OCI-LY7 (cell line): Measurements from ENCODE around the gene GAL. TPM values are rescaled to one million over a fixed set of nuclear protein-coding genes. Genes with fewer than 3 reads are reported as not detected.

Experiments
- BruUV-seq: library from RNA; stranded (reverse); fragments of 400-500 nt; replicated peaks from 2 replicates; lab custom pipeline; 2021; lab: Mats Ljungman, UMichigan
- CTCF ChIA-PET: fragments of 300-600 bp; sonication (Branson Sonifier 250); formaldehyde crosslinking; loops from one replicate; lab custom pipeline; 2022; ENCODE audit warnings: antibody characterized with exemption; ENCODE audit not compliant: unreplicated experiment; lab: Charles Lee
- POLR2A ChIA-PET: fragments of 300-600 bp; sonication (Branson Sonifier 250); formaldehyde crosslinking; loops from one replicate; lab custom pipeline; 2022; ENCODE audit warnings: antibody characterized with exemption; lab: Charles Lee
- DNase-seq: peaks from one replicate; pipeline ENCODE4 v3.0.0-alpha.2; 2015; ENCODE audit warnings: low spot score
- H2AFZ ChIP-seq: fragments of 200-600 bp; sonication (generic), shearing (Covaris generic); 2 replicates; pipeline ENCODE4 v1.6.1; 2014; ENCODE audit warnings: mild to moderate bottlenecking, antibody characterized with exemption, low read length, moderate library complexity
- H3K27ac ChIP-seq: fragments of 200-600 bp; sonication (generic); 2 replicates; pipeline ENCODE4 v1.5.1; 2014; ENCODE audit warnings: mixed run types, low read depth, mild to moderate bottlenecking, moderate library complexity, low read length, inconsistent platforms; ENCODE audit not compliant: poor library complexity, severe bottlenecking
- H3K36me3 ChIP-seq: fragments of 200-600 bp; sonication (generic); 2 replicates; pipeline ENCODE4 v1.6.1; 2014; ENCODE audit warnings: mild to moderate bottlenecking, antibody characterized with exemption, low read length, moderate library complexity, mixed read lengths; ENCODE audit not compliant: insufficient read depth
- H3K4me1 ChIP-seq: fragments of 200-600 bp; sonication (generic); 2 replicates; pipeline ENCODE4 v1.5.1; 2014; ENCODE audit warnings: mild to moderate bottlenecking, low read length; ENCODE audit not compliant: insufficient read depth, poor library complexity, severe bottlenecking
- H3K4me2 ChIP-seq: fragments of 200-600 bp; sonication (generic); 2 replicates; pipeline ENCODE4 v1.6.1; 2014; ENCODE audit warnings: mild to moderate bottlenecking, low read length
- H3K4me3 ChIP-seq: fragments of 200-600 bp; sonication (generic); 2 replicates; pipeline ENCODE4 v1.5.1; 2014; ENCODE audit warnings: mild to moderate bottlenecking, low read depth, low read length; ENCODE audit not compliant: poor library complexity, severe bottlenecking
- H3K79me2 ChIP-seq: fragments of 200-600 bp; sonication (generic); 2 replicates; pipeline ENCODE4 v1.6.1; 2016; ENCODE audit warnings: low read depth, mild to moderate bottlenecking, low read length, moderate library complexity, mixed read lengths; ENCODE audit not compliant: insufficient read depth
- H3K9me2 ChIP-seq: fragments of 200-600 bp; sonication (generic); 2 replicates; pipeline ENCODE4 v1.6.1; 2016; ENCODE audit warnings: mild to moderate bottlenecking, low read length, mixed read lengths; ENCODE audit not compliant: insufficient read depth
- H3K9me3 ChIP-seq: fragments of 200-600 bp; sonication (generic); 2 replicates; pipeline ENCODE4 v1.6.1; 2014; ENCODE audit warnings: mild to moderate bottlenecking, mixed run types, low read length, mixed read lengths
- H4K20me1 ChIP-seq: fragments of 200-600 bp; sonication (generic); 2 replicates; pipeline ENCODE4 v1.6.1; 2014; ENCODE audit warnings: mild to moderate bottlenecking, antibody characterized with exemption, low read length, moderate library complexity, mixed read lengths; ENCODE audit not compliant: insufficient read depth
- CTCF ChIP-seq: fragments of 200-600 bp; sonication (generic); conservative IDR thresholded peaks from 2 replicates; pipeline ENCODE4 v1.5.1; 2014; ENCODE audit warnings: mild to moderate bottlenecking, antibody characterized with exemption, low read length, moderate library complexity, mixed read lengths
- EZH2phosphoT487 ChIP-seq: fragments of 200-600 bp; sonication (generic); IDR thresholded peaks from 2 replicates; pipeline ENCODE4 v1.6.1; 2018; ENCODE audit warnings: low read depth, borderline replicate concordance, mild to moderate bottlenecking, mixed run types, antibody characterized with exemption, low read length, moderate library complexity, mixed read lengths
- intact Hi-C: fragments of 100-400 bp; cut with micrococcal nuclease; formaldehyde crosslinking; loops from one replicate; pipeline ENCODE4 v1.10.0; 2022; ENCODE audit not compliant: unreplicated experiment
- total RNA-seq, 2 experiments: library from RNA; depleted of rRNA in 1 of 2; stranded (reverse); fragments of >200 nt in 1 of 2; shearing (Covaris generic) in 1 of 2; gene quantifications; 2 replicates each; pipeline ENCODE4 v1.2.3, GENCODE V29; 2014 to 2022

Gene GAL
- total RNA-seq, 2 experiments from 2014 or later: not detected

DNA sequence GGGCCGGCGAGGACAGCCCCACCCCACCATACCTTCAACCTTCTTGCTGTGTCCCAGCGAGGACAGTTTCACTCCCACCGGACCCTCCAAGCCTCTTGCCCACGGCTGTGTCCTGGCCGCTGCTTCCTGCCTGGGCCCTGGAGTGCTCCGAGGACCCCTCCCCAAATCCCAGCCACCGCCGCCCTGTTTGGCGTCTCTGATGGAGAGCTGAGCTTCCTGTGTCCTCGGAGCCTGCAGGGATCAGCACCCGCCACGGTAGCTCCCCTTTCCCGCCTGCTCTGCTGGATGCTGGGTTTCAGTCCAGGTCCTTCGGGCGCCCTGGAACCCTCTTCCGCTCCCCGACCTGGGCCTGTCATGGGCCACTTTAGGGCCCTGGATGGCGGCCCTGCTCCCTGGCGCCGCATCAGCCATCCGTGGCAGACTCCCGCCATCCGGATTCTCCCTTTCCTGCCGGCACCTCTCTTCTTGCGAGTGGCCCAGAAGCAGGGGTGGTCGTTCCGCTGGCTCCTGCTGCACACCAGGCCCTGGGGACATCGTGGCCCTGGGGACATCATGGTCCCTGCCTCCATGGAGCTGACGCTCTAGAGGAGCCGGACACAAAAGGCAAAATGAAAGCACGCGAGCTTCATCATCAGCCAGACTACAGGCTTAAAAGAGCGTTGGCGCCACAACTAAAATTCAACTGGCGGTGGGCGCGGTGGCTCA is 34.3 kb upstream of the GAL start:
- H2AFZ ChIP-seq: no peak overlapping the region
- intact Hi-C loops: no loop called here

DNA sequence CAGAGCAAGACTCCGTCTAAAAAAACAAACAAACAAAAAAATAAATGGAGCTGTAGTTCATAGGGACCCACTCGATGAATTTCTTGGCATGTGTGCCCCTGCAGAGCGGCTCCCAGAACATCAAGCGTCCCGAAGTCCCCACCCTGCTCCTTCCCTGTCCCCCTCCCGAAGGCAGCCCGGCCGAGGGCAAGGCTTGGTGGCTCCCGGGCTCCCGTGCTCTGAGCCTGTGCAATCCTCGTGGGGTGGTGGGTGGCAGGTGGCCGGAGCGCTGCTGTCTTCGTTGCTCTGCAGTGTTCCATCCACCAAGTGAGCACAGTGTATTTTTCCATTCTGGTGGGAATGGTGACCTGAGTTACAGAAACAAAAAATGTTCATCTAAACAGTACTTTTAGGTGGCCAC is 33.5 kb upstream of the GAL start:
- no peak for DNase-seq
- POLR2A ChIA-PET: no interaction called here
- no TSS peak for BruUV-seq
- H4K20me1 ChIP-seq: no peaks in the 10 kb centered on the region
- no peaks in the 10 kb centered on the region for H3K36me3 ChIP-seq
- no peaks in the 10 kb centered on the region for H3K9me2 ChIP-seq
- H3K4me2 ChIP-seq: no peak overlapping the region
- intact Hi-C loops: no loop called here
- CTCF ChIA-PET: no interaction called here
- no peak overlapping the region for H3K4me3 ChIP-seq
- H3K79me2 ChIP-seq: no peaks in the 10 kb centered on the region
- H2AFZ ChIP-seq: no peak overlapping the region
- H3K9me3 ChIP-seq: no peaks in the 10 kb centered on the region
- TF ChIP-seq CTCF (no peak), EZH2phosphoT487 (no peak)
- H3K27ac ChIP-seq: no peak overlapping the region
- H3K4me1 ChIP-seq: peaks cover 7% of the 10 kb centered on the region

More for the DNA sequence above, 34.3 kb upstream of the GAL start:
- BruUV-seq: no TSS peak
- no peak for DNase-seq
- no peaks in the 10 kb centered on the region for H3K9me2 ChIP-seq
- no peaks in the 10 kb centered on the region for H3K79me2 ChIP-seq
- TF ChIP-seq CTCF (no peak), EZH2phosphoT487 (no peak)
- H3K9me3 ChIP-seq: no peaks in the 10 kb centered on the region
- H3K4me2 ChIP-seq: no peak overlapping the region
- no peaks in the 10 kb centered on the region for H3K36me3 ChIP-seq
- ChIA-PET CTCF (no interaction called here), POLR2A (no interaction called here)
- no peak overlapping the region for H3K4me3 ChIP-seq
- peaks cover 7% of the 10 kb centered on the region for H3K4me1 ChIP-seq
- H4K20me1 ChIP-seq: no peaks in the 10 kb centered on the region
- H3K27ac ChIP-seq: no peak overlapping the region

- H3K79me2 ChIP-seq: no peaks in the 10 kb centered on the region
- H3K4me2 ChIP-seq: no peak overlapping the region
- H3K4me1 ChIP-seq: peaks cover 7% of the 10 kb centered on the region
- H3K4me3 ChIP-seq: no peak overlapping the region
- no peaks in the 10 kb centered on the region for H3K9me2 ChIP-seq
- no peaks in the 10 kb centered on the region for H3K36me3 ChIP-seq
- H3K27ac ChIP-seq: no peak overlapping the region
- H3K9me3 ChIP-seq: no peaks in the 10 kb centered on the region
- POLR2A ChIA-PET: no interaction called here
- TF ChIP-seq CTCF (no peak), EZH2phosphoT487 (no peak)
- no peak overlapping the region for H2AFZ ChIP-seq
- intact Hi-C loops: no loop called here
- no peaks in the 10 kb centered on the region for H4K20me1 ChIP-seq
- CTCF ChIA-PET: no interaction called here
- DNase-seq: no peak
- no TSS peak for BruUV-seq
Measured at GRCh38 chr11:68651208-68651984, 32.9 kb upstream of the GAL start.
